Stimulated activated CD4-positive, alpha-beta T cell treated with anti-CD3 and anti-CD28 coated beads, Interleukin-2, amount 100 ng/mL, for 24 hours (primary cell): ENCODE results near the gene CFAP46.

Experiments
- DNase-seq, 2 donors: peaks; one replicate each; pipeline ENCODE4 v3.0.0-alpha.2; 2020

The CFAP46 gene

GRCh38 chr10:132943791-132944404 lies 1.5 kb upstream of the CFAP46 start:
- no peak for DNase-seq

GRCh38 chr10:132943058-132943790 lies 854 bp upstream of the CFAP46 start:
- no peak for DNase-seq

GRCh38 chr10:132941640-132942051 lies 724 bp downstream of the CFAP46 start:
- no peak for DNase-seq

- no peak for DNase-seq
Observed at GRCh38 chr10:132940791-132941465, 1.4 kb downstream of the CFAP46 start.

GRCh38 chr10:132939957-132940790 lies 2.2 kb downstream of the CFAP46 start:
- peak; percentile 55 to 66 for DNase-seq

- no peak for DNase-seq
Observed at GRCh38 chr10:132939378-132939955, 2.9 kb downstream of the CFAP46 start.

GRCh38 chr10:132938472-132939339 lies 3.7 kb downstream of the CFAP46 start:
- peak in 1 of 2 donors; percentile 37 for DNase-seq

- no peak for DNase-seq
Observed at GRCh38 chr10:132937861-132938260, 4.5 kb downstream of the CFAP46 start.

GRCh38 chr10:132934953-132935352 lies 7.4 kb downstream of the CFAP46 start:
- no peak for DNase-seq

- no peak for DNase-seq
Observed at GRCh38 chr10:132933308-132934042, 8.9 kb downstream of the CFAP46 start.

- DNase-seq = peak in 1 of 2 donors; percentile 37
Observed at GRCh38 chr10:132932461-132933307, 9.7 kb downstream of the CFAP46 start.

- peak in 1 of 2 donors; percentile 24 for DNase-seq
Observed at GRCh38 chr10:132931258-132932250, 10.8 kb downstream of the CFAP46 start.

GRCh38 chr10:132930701-132931100 lies 11.7 kb downstream of the CFAP46 start:
- DNase-seq = peak in 1 of 2 donors; percentile 17

- DNase-seq = peak in 1 of 2 donors; percentile 20
Observed at GRCh38 chr10:132929953-132930548, 12.3 kb downstream of the CFAP46 start.

GRCh38 chr10:132929480-132929879 lies 12.9 kb downstream of the CFAP46 start:
- no peak for DNase-seq

- no peak for DNase-seq
Observed at GRCh38 chr10:132928261-132928660, 14.1 kb downstream of the CFAP46 start.

GRCh38 chr10:132927824-132928223 lies 14.5 kb downstream of the CFAP46 start:
- no peak for DNase-seq
